Natural killer cell (primary cell): ENCODE measurements around the gene CPNE8. TPM values are rescaled to one million over a fixed set of nuclear protein-coding genes. Genes with fewer than 3 reads are reported as not detected.

Source experiments
- ATAC-seq, 3 donors: fragments of 150-1000 bp in 2 of 3; fragments of 200-7000 bp in 1 of 3; cut with Tn5 transposase; 1 replicate in 1 of 3; 2 replicates in 2 of 3; pipeline ENCODE4 v1.10.0; 2021; ENCODE audit warnings: mild to moderate bottlenecking in 2 of 3, moderate library complexity in 2 of 3
- DNase-seq, 2 donors: peaks; one replicate each; pipeline versions ENCODE4 v3.0.0 to v3.0.0-alpha.2; 2013 to 2021; ENCODE audit warnings: mixed read lengths in 1 of 2
- H3K27ac ChIP-seq: one replicate; pipeline ENCODE4 v1.5.1; 2013; ENCODE audit warnings: mild to moderate bottlenecking, low read length
- H3K27me3 ChIP-seq: one replicate; pipeline ENCODE4 v1.6.1; 2013; ENCODE audit warnings: low read length; ENCODE audit not compliant: control insufficient read depth, insufficient read depth
- H3K36me3 ChIP-seq: one replicate; pipeline ENCODE4 v1.6.1; 2013; ENCODE audit warnings: low read length; ENCODE audit not compliant: control insufficient read depth, insufficient read depth
- H3K4me1 ChIP-seq: one replicate; pipeline ENCODE4 v1.6.1; 2013; ENCODE audit warnings: low read length; ENCODE audit not compliant: control insufficient read depth, insufficient read depth
- H3K4me3 ChIP-seq: one replicate; pipeline ENCODE4 v1.5.1; 2013; ENCODE audit warnings: low read length
- H3K9me3 ChIP-seq: one replicate; pipeline ENCODE4 v1.6.1; 2013; ENCODE audit warnings: low read length; ENCODE audit not compliant: control insufficient read depth, insufficient read depth
- H3K27ac Mint-ChIP-seq, 2 donors: one replicate each; pipeline ENCODE4 v1.8.0; 2022; ENCODE audit warnings: mild to moderate bottlenecking in 2 of 2, mixed read lengths in 2 of 2, moderate library complexity in 1 of 2
- H3K27me3 Mint-ChIP-seq, 2 donors: one replicate each; pipeline ENCODE4 v1.8.0; 2022; ENCODE audit warnings: low read depth in 2 of 2, mixed read lengths in 2 of 2
- H3K36me3 Mint-ChIP-seq: one replicate; pipeline ENCODE4 v1.8.0; 2022; ENCODE audit warnings: mixed read lengths
- H3K4me1 Mint-ChIP-seq, 2 donors: one replicate each; pipeline ENCODE4 v1.8.0; 2022; ENCODE audit warnings: mixed read lengths in 2 of 2
- H3K4me3 Mint-ChIP-seq: one replicate; pipeline ENCODE4 v1.8.0; 2022; ENCODE audit warnings: mild to moderate bottlenecking, moderate library complexity, mixed read lengths
- H3K9me3 Mint-ChIP-seq, 2 donors: one replicate each; pipeline ENCODE4 v1.8.0; 2022; ENCODE audit warnings: mixed read lengths in 2 of 2
- WGBS: methylation state at CpG from one replicate; pipeline ENCODE4 v1.1.7; 2013; ENCODE audit warnings: missing lambda C conversion rate; ENCODE audit not compliant: insufficient coverage; 5-methylcytosine and 5-hydroxymethylcytosine counted together
- intact Hi-C: fragments of 100-400 bp; cut with micrococcal nuclease; formaldehyde crosslinking; loops from one replicate; pipeline ENCODE4 v1.14.2; 2022
- total RNA-seq, 4 donors: library from RNA; stranded (reverse); fragments of 120-200 nt in 1 of 4; gene quantifications; one replicate each; pipeline versions ENCODE4 v1.2.3 to v1.2.4, GENCODE V29; 2013 to 2022
- TF ChIP-seq, protein P1 (sequence below): fragments of 200-600 bp; IDR thresholded peaks from one replicate; pipeline ENCODE4 v1.8.0; 2022; ENCODE audit warnings: antibody characterized with exemption

CPNE8 gene
- total RNA-seq, 3 donors from 2014 or later (not counting 1 experiment from before 2014, with no cell fraction given): 6.1 to 8.1 (median 7.9) TPM

GRCh38 chr12:38720661-38721060 is 184.7 kb downstream of the CPNE8 start:
- Histone ChIP-seq H3K36me3 (no peaks in the 10 kb centered on the region), H3K4me3 (no peak overlapping the region), H3K9me3 (no peaks in the 10 kb centered on the region), H3K27me3 (no peaks in the 10 kb centered on the region), H3K27ac (no peak overlapping the region), H3K4me1 (no peaks in the 10 kb centered on the region)
- intact Hi-C loops: no loop called here
- Mint-ChIP-seq H3K27me3 (no peaks in the 10 kb centered on the region), H3K4me1 (peaks cover 0 to 4% of the 10 kb centered on the region in 2 donors), H3K27ac (no peak overlapping the region), H3K4me3 (no peak overlapping the region), H3K9me3 (peaks cover 0 to 5% of the 10 kb centered on the region in 2 donors), H3K36me3 (no peaks in the 10 kb centered on the region)
- ATAC-seq (no peak), DNase-seq (no peak)
- WGBS: 92% methylated on average over 9 of the region's 9 CpGs
- TF ChIP-seq, protein P1, sequence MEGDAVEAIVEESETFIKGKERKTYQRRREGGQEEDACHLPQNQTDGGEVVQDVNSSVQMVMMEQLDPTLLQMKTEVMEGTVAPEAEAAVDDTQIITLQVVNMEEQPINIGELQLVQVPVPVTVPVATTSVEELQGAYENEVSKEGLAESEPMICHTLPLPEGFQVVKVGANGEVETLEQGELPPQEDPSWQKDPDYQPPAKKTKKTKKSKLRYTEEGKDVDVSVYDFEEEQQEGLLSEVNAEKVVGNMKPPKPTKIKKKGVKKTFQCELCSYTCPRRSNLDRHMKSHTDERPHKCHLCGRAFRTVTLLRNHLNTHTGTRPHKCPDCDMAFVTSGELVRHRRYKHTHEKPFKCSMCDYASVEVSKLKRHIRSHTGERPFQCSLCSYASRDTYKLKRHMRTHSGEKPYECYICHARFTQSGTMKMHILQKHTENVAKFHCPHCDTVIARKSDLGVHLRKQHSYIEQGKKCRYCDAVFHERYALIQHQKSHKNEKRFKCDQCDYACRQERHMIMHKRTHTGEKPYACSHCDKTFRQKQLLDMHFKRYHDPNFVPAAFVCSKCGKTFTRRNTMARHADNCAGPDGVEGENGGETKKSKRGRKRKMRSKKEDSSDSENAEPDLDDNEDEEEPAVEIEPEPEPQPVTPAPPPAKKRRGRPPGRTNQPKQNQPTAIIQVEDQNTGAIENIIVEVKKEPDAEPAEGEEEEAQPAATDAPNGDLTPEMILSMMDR: no peak

DNA sequence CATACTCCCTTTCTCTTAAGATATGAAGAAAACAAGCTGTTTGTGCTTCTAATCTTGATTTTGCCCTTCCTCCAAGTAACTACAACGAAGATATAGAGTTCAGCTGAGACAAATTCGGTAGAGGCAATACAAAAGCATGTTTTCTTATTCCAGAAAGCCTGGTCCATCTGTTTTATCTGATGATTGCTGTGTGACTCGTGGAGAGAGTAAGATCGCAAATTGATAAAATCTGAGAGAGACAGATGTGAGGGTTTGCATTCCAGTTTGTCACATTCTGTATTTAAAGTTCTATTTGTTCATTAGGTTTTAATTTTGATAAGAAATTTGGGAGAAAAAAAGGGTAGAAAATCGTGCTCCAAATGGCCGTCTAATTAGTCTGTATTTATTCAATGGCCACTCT is 192.1 kb downstream of the CPNE8 start:
- TF ChIP-seq, protein P1: no peak
- no peaks in the 10 kb centered on the region for H3K36me3 Mint-ChIP-seq
- no peak for DNase-seq
- Histone ChIP-seq H3K4me1 (no peaks in the 10 kb centered on the region), H3K27ac (no peak overlapping the region), H3K4me3 (no peak overlapping the region), H3K27me3 (no peaks in the 10 kb centered on the region), H3K9me3 (no peaks in the 10 kb centered on the region), H3K36me3 (no peaks in the 10 kb centered on the region)
- peaks cover 0 to 5% of the 10 kb centered on the region in 2 donors for H3K9me3 Mint-ChIP-seq
- WGBS: 82% methylated on average over 5 of the region's 6 CpGs
- peaks cover 0 to 3% of the 10 kb centered on the region in 2 donors for H3K4me1 Mint-ChIP-seq
- no peaks in the 10 kb centered on the region for H3K27me3 Mint-ChIP-seq
- no peak overlapping the region for H3K27ac Mint-ChIP-seq
- H3K4me3 Mint-ChIP-seq: no peak overlapping the region
- ATAC-seq: no peak
- intact Hi-C loops: no loop called here

- Mint-ChIP-seq H3K36me3 (no peaks in the 10 kb centered on the region), H3K27ac (no peak overlapping the region), H3K4me3 (no peak overlapping the region), H3K4me1 (no peaks in the 10 kb centered on the region), H3K9me3 (peaks cover 0 to 4% of the 10 kb centered on the region in 2 donors), H3K27me3 (no peaks in the 10 kb centered on the region)
- TF ChIP-seq, protein P1: no peak
- Histone ChIP-seq H3K27me3 (no peaks in the 10 kb centered on the region), H3K36me3 (no peaks in the 10 kb centered on the region), H3K4me1 (no peaks in the 10 kb centered on the region), H3K27ac (no peak overlapping the region), H3K9me3 (no peaks in the 10 kb centered on the region), H3K4me3 (no peak overlapping the region)
- no CpG with 5 or more reads among the region's 2 CpGs for WGBS
- no peak for DNase-seq
- intact Hi-C loops: no loop called here
- ATAC-seq: no peak
Measured at GRCh38 chr12:38711054-38711453, 194.3 kb downstream of the CPNE8 start.

- no peak for DNase-seq
- Histone ChIP-seq H3K36me3 (no peaks in the 10 kb centered on the region), H3K4me1 (no peaks in the 10 kb centered on the region), H3K27me3 (no peaks in the 10 kb centered on the region), H3K4me3 (no peak overlapping the region), H3K9me3 (no peaks in the 10 kb centered on the region), H3K27ac (no peak overlapping the region)
- Mint-ChIP-seq H3K9me3 (peaks cover 0 to 4% of the 10 kb centered on the region in 2 donors), H3K4me3 (no peak overlapping the region), H3K36me3 (no peaks in the 10 kb centered on the region), H3K27ac (no peak overlapping the region), H3K4me1 (no peaks in the 10 kb centered on the region), H3K27me3 (no peaks in the 10 kb centered on the region)
- intact Hi-C loops: no loop called here
- no peak for ATAC-seq
- TF ChIP-seq, protein P1: no peak
Measured at GRCh38 chr12:38708466-38708865, 196.9 kb downstream of the CPNE8 start.
